Measurements from ENCODE around the gene TWIST2. TPM values are rescaled to one million over a fixed set of nuclear protein-coding genes. Genes with fewer than 3 reads are reported as not detected.

TWIST2 gene
- total RNA-seq, 2 donors from 2014 or later, result 6.2 to 26.1 TPM

DNA sequence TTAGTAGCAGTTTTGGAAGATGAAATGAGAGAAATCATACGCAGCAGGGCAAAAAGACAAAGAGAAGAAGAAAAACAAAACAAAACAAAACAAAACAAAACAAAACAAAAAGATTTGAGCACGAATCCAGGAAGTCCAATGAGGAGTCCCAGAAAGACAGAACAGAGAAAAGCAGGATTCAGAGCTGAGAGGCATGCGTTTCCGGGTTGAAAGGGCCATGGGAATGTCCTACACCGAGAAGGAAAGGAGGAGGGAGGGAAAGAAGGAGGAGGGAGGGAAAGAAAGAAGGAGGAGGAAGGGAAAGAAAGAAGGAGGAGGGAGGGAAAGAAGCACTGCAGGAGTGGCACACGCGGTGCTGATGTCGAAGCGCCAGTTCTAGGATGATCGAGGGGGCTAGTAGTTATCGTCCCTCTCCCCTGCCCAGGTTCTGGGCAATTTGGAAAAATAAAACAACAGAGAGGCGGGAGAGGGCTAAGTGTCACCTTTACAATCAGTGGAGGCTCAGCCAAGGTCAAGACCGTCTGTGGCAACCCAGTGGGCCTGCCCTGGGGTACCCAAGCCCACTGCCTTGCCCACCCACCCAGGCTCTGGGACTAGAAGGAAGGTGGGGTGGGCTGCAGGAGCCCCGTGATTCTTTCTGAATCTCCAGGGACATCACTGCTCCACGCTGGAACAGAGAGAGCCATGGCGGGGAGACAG lies 68.4 kb downstream of the TWIST2 start:
- H3K27me3 ChIP-seq, result peaks cover 0 to 1% of the 10 kb centered on the region in 2 donors
- H3K36me3 ChIP-seq, result no peaks in the 10 kb centered on the region
- H3K27ac ChIP-seq, result no peak overlapping the region
- DNase-seq (ENCODE audit: low spot score), result no peak
- TF ChIP-seq, protein P1, sequence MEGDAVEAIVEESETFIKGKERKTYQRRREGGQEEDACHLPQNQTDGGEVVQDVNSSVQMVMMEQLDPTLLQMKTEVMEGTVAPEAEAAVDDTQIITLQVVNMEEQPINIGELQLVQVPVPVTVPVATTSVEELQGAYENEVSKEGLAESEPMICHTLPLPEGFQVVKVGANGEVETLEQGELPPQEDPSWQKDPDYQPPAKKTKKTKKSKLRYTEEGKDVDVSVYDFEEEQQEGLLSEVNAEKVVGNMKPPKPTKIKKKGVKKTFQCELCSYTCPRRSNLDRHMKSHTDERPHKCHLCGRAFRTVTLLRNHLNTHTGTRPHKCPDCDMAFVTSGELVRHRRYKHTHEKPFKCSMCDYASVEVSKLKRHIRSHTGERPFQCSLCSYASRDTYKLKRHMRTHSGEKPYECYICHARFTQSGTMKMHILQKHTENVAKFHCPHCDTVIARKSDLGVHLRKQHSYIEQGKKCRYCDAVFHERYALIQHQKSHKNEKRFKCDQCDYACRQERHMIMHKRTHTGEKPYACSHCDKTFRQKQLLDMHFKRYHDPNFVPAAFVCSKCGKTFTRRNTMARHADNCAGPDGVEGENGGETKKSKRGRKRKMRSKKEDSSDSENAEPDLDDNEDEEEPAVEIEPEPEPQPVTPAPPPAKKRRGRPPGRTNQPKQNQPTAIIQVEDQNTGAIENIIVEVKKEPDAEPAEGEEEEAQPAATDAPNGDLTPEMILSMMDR (IDR thresholded peaks at IDR 0.05), result no peak
- H3K4me1 ChIP-seq, result no peaks in the 10 kb centered on the region
- H3K4me3 ChIP-seq, result no peak overlapping the region
- H3K9me3 ChIP-seq, result no peaks in the 10 kb centered on the region

GRCh38 chr2:238916875-238917590 lies 69.1 kb downstream of the TWIST2 start:
- Histone ChIP-seq H3K4me1 (no peaks in the 10 kb centered on the region), H3K4me3 (no peak overlapping the region), H3K27ac (no peak overlapping the region), H3K9me3 (no peaks in the 10 kb centered on the region), H3K27me3 (peaks cover 0 to 4% of the 10 kb centered on the region in 2 donors), H3K36me3 (no peaks in the 10 kb centered on the region)
- TF ChIP-seq, protein P1 (IDR thresholded peaks at IDR 0.05), result no peak
- DNase-seq (ENCODE audit: low spot score), result no peak

DNA sequence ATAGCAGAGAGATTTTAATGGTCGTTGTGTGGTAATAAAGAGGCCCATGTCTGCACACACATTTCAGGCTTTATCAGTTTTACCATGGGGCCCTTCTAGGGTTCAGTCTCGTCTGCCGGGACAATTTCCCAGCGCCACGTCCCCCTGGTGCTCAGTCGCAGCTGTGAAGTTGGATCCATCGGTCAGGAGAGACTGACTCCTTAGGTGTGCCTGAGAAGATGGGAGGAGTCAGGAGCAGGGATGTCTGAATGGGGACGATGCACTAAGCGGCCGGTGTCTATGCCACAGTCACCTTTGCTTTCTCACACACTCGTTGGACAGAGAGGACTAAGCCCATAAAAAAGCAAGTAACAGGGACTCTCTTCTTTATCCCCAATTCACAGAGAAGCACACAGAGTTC lies 71.4 kb downstream of the TWIST2 start:
- TF ChIP-seq, protein P1 (IDR thresholded peaks at IDR 0.05), result no peak
- no peaks in the 10 kb centered on the region for H3K9me3 ChIP-seq
- no peak overlapping the region for H3K4me3 ChIP-seq
- H3K27me3 ChIP-seq, result peaks cover 0 to 4% of the 10 kb centered on the region in 2 donors
- no peak for DNase-seq (ENCODE audit: low spot score)
- H3K27ac ChIP-seq, result no peak overlapping the region
- H3K4me1 ChIP-seq, result no peaks in the 10 kb centered on the region
- H3K36me3 ChIP-seq, result no peaks in the 10 kb centered on the region

DNA sequence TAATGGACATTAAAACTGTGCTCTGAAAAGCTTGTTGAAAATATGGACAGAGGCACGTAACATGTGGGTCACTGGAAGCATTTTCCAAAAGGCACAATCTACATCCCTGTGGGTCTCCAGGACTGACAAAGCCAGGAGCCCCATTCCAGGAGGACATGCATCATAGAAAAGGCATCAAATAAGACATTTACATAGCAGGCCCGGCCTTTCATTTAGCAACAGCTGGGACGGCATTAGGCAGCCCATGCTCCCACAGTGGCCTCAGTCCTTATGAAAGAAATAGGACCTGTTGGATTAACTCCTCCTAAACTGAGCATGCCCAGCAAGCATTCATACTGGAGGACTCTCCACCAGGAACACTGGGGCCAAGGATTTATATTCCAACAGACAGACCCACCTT lies 72.2 kb downstream of the TWIST2 start:
- DNase-seq (ENCODE audit: low spot score), result no peak

GRCh38 chr2:238920601-238921001 lies 72.7 kb downstream of the TWIST2 start:
- TF ChIP-seq, protein P1 (IDR thresholded peaks at IDR 0.05), result no peak
- no peaks in the 10 kb centered on the region for H3K36me3 ChIP-seq
- peaks cover 0 to 4% of the 10 kb centered on the region in 2 donors for H3K27me3 ChIP-seq
- H3K4me3 ChIP-seq, result no peak overlapping the region
- no peak for DNase-seq (ENCODE audit: low spot score)
- no peak overlapping the region for H3K27ac ChIP-seq
- no peaks in the 10 kb centered on the region for H3K4me1 ChIP-seq
- H3K9me3 ChIP-seq, result no peaks in the 10 kb centered on the region

More for the DNA sequence above, 72.2 kb downstream of the TWIST2 start:
- no peaks in the 10 kb centered on the region for H3K9me3 ChIP-seq
- no peaks in the 10 kb centered on the region for H3K36me3 ChIP-seq
- H3K4me1 ChIP-seq, result no peaks in the 10 kb centered on the region
- H3K27me3 ChIP-seq, result peaks cover 0 to 4% of the 10 kb centered on the region in 2 donors
- TF ChIP-seq, protein P1 (IDR thresholded peaks at IDR 0.05), result no peak
- H3K27ac ChIP-seq, result no peak overlapping the region
- no peak overlapping the region for H3K4me3 ChIP-seq

Data from right atrium auricular region (tissue), 2 donors.